Panc1 (cell line): ENCODE results near the gene KIRREL3. TPM values are rescaled to one million over a fixed set of nuclear protein-coding genes. Genes with fewer than 3 reads are reported as not detected.

ENCODE experiments used
- ATAC-seq: fragments of 200-7000 bp; cut with Tn5 transposase; 2 replicates; pipeline ENCODE4 v1.9.1; 2020; ENCODE audit warnings: mild to moderate bottlenecking, moderate library complexity
- BruUV-seq: library from RNA; stranded (reverse); fragments of 400-500 nt; replicated peaks from 2 replicates; lab custom pipeline; 2021; lab: Mats Ljungman, UMichigan
- CTCF ChIA-PET: fragments of 300-600 bp; sonication (Branson Sonifier 250); formaldehyde crosslinking; loops from one replicate; lab custom pipeline; 2022; ENCODE audit warnings: antibody characterized with exemption; lab: Charles Lee
- POLR2A ChIA-PET: fragments of 300-600 bp; sonication (Branson Sonifier 250); formaldehyde crosslinking; loops from one replicate; lab custom pipeline; 2022; ENCODE audit warnings: antibody characterized with exemption; lab: Charles Lee
- DNase-seq: peaks from one replicate; pipeline ENCODE4 v3.0.0-alpha.2; 2010; ENCODE audit warnings: low read depth, low spot score
- H3K27ac ChIP-seq: 2 replicates; pipeline ENCODE4 v1.5.1; 2011; ENCODE audit warnings: mild to moderate bottlenecking, low read length, inconsistent platforms
- H3K27me3 ChIP-seq: fragments of 200-500 bp; sonication (Bioruptor generic); 2 replicates; pipeline ENCODE4 v1.6.0; 2014; ENCODE audit warnings: low read length, inconsistent platforms; ENCODE audit not compliant: control insufficient read depth, insufficient read depth
- H3K36me3 ChIP-seq: fragments of 200-500 bp; sonication (Bioruptor generic); 2 replicates; pipeline ENCODE4 v1.5.1; 2014; ENCODE audit warnings: inconsistent platforms, mild to moderate bottlenecking, low read length, moderate library complexity; ENCODE audit not compliant: control insufficient read depth, insufficient read depth
- H3K4me1 ChIP-seq: 2 replicates; pipeline ENCODE4 v1.5.1; 2011; ENCODE audit warnings: inconsistent platforms, mild to moderate bottlenecking, low read length, moderate library complexity; ENCODE audit not compliant: control insufficient read depth, insufficient read depth
- H3K4me3 ChIP-seq, 2 experiments: 2 replicates each; pipeline ENCODE4 v1.5.1; 2011 to 2012; ENCODE audit warnings: low read depth in 2 of 2, low read length in 2 of 2, mild to moderate bottlenecking in 2 of 2, inconsistent platforms in 1 of 2, moderate library complexity in 1 of 2
- H3K9me3 ChIP-seq: fragments of 200-500 bp; sonication (Bioruptor generic); 2 replicates; pipeline ENCODE4 v1.5.1; 2014; ENCODE audit warnings: low read depth, mild to moderate bottlenecking, inconsistent platforms, low read length, moderate library complexity; ENCODE audit not compliant: control insufficient read depth, insufficient read depth
- POLR2AphosphoS5 ChIP-seq: IDR thresholded peaks from 2 replicates; pipeline ENCODE4 v1.6.1; 2012; ENCODE audit warnings: mild to moderate bottlenecking, low read depth, low read length, moderate library complexity
- SIN3A ChIP-seq: IDR thresholded peaks from 2 replicates; pipeline ENCODE4 v1.6.1; 2012; ENCODE audit warnings: low read depth, mild to moderate bottlenecking, low read length, moderate library complexity, borderline replicate concordance; ENCODE audit not compliant: insufficient read depth
- TCF7L2 ChIP-seq: IDR thresholded peaks from 2 replicates; pipeline ENCODE4 v1.6.1; 2011; ENCODE audit warnings: mild to moderate bottlenecking, low read depth, low read length, inconsistent platforms
- in situ Hi-C: cut with HindIII; loops from 2 replicates; pipeline ENCODE4 v1.10.0; 2016; ENCODE audit warnings: low sequenced_read_pairs, low pct_unique_long_range_greater_than_20kb
- intact Hi-C: fragments of 100-400 bp; cut with micrococcal nuclease; formaldehyde crosslinking; loops from one replicate; pipeline ENCODE4 v1.10.0; 2022; ENCODE audit not compliant: unreplicated experiment
- total RNA-seq: library from RNA; stranded (reverse); gene quantifications from one replicate; pipeline ENCODE4 v1.2.1, GENCODE V29; 2021; ENCODE audit not compliant: unreplicated experiment
- TF ChIP-seq, protein P1 (sequence below): fragments of 450-650 bp; IDR thresholded peaks from 2 replicates; pipeline ENCODE4 v1.5.1; 2017; ENCODE audit warnings: mild to moderate bottlenecking
- TF ChIP-seq, protein P2 (sequence below), 2 experiments: IDR thresholded peaks; 2 replicates each; pipeline ENCODE4 v1.6.1; 2011 to 2012; ENCODE audit warnings: low read depth in 2 of 2, control low read depth in 1 of 2, low read length in 1 of 2, mild to moderate bottlenecking in 1 of 2, moderate library complexity in 1 of 2; ENCODE audit not compliant: insufficient read depth in 1 of 2

Gene KIRREL3
- total RNA-seq, 1 experiment from 2014 or later: 0.36 TPM

DNA sequence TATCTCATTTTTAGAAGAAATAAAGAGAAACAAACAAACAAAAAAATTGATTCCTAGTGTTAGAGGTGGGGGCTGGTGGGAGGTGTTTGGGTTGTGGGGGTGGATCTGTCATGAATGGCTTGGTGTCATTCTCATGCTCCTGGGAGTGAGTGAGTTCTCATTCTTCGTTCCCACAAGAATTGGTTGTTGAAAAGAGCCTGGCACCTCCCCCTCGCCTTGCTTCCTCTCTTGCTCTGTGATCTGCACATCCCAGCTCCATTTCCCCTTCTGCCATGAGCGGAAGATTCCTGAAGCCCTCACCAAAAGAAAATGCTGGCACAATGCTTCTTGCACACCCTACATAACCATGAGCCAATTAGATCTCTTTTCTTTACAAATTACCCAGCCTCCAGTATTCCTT, 367.2 kb downstream of the KIRREL3 start:
- no TSS peak for BruUV-seq
- ChIA-PET CTCF (no interaction called here), POLR2A (no interaction called here)
- ATAC-seq (no peak), DNase-seq (no peak)
- no peak overlapping the region for H3K4me3 ChIP-seq
- TF ChIP-seq POLR2AphosphoS5 (no peak), SIN3A (no peak), TCF7L2 (no peak)
- TF ChIP-seq, protein P1, sequence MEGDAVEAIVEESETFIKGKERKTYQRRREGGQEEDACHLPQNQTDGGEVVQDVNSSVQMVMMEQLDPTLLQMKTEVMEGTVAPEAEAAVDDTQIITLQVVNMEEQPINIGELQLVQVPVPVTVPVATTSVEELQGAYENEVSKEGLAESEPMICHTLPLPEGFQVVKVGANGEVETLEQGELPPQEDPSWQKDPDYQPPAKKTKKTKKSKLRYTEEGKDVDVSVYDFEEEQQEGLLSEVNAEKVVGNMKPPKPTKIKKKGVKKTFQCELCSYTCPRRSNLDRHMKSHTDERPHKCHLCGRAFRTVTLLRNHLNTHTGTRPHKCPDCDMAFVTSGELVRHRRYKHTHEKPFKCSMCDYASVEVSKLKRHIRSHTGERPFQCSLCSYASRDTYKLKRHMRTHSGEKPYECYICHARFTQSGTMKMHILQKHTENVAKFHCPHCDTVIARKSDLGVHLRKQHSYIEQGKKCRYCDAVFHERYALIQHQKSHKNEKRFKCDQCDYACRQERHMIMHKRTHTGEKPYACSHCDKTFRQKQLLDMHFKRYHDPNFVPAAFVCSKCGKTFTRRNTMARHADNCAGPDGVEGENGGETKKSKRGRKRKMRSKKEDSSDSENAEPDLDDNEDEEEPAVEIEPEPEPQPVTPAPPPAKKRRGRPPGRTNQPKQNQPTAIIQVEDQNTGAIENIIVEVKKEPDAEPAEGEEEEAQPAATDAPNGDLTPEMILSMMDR: no peak
- TF ChIP-seq, protein P2, sequence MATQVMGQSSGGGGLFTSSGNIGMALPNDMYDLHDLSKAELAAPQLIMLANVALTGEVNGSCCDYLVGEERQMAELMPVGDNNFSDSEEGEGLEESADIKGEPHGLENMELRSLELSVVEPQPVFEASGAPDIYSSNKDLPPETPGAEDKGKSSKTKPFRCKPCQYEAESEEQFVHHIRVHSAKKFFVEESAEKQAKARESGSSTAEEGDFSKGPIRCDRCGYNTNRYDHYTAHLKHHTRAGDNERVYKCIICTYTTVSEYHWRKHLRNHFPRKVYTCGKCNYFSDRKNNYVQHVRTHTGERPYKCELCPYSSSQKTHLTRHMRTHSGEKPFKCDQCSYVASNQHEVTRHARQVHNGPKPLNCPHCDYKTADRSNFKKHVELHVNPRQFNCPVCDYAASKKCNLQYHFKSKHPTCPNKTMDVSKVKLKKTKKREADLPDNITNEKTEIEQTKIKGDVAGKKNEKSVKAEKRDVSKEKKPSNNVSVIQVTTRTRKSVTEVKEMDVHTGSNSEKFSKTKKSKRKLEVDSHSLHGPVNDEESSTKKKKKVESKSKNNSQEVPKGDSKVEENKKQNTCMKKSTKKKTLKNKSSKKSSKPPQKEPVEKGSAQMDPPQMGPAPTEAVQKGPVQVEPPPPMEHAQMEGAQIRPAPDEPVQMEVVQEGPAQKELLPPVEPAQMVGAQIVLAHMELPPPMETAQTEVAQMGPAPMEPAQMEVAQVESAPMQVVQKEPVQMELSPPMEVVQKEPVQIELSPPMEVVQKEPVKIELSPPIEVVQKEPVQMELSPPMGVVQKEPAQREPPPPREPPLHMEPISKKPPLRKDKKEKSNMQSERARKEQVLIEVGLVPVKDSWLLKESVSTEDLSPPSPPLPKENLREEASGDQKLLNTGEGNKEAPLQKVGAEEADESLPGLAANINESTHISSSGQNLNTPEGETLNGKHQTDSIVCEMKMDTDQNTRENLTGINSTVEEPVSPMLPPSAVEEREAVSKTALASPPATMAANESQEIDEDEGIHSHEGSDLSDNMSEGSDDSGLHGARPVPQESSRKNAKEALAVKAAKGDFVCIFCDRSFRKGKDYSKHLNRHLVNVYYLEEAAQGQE (IDR thresholded peaks at IDR 0.05; ENCODE audit: insufficient read depth in 1 of 2, low read depth in 2 of 2, low read length in 1 of 2): no peak
- peaks cover 19% of the 10 kb centered on the region for H3K27me3 ChIP-seq
- intact Hi-C loops: no loop called here
- H3K36me3 ChIP-seq: no peaks in the 10 kb centered on the region
- no peaks in the 10 kb centered on the region for H3K9me3 ChIP-seq
- H3K27ac ChIP-seq: no peak overlapping the region
- H3K4me1 ChIP-seq: no peaks in the 10 kb centered on the region
- in situ Hi-C loops: no loop called here

DNA sequence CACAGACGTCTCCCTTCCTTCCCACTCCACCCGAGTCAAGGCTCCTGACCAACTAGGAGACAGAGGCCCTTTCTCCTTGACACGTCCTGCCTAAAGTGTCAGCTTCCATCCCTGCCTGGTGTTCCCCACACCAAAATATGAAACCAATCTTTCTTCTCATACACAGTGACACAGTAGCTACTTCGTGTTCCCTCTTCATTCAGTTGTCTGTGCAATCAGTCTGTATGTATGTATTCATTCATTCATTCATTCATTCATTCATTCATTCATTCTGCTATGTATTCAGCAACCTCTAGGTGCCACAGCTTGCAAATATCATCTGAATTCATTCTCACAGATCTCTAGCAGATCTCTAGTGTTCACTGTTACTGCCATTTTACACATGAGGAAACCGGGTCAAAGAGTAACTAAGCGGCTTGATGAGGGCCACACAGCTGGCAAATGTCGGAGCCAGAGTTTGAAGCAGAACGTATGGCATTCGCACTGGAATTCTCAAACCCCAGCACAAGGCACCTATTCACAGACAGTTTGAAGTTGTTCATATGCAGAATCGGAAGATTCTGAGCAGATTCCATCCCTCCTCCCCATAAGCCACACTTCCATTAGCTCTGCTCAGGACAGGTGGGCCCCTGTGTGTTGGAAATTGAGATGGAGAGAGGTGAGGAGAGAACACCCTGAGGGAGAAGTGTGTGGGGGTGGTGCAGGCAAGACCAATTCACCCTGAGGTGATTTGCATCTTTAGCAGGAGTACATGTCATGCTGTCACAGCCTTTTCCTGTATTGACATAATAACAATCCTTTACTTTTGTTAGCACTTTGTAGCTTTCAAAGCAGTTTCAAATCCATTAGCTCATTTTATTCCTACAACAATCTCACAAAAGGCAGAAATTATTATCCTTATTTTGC, 369.4 kb downstream of the KIRREL3 start:
- in situ Hi-C loops (no loop called here), intact Hi-C loops (no loop called here)
- no peak for DNase-seq
- H3K27me3 ChIP-seq: peaks cover 15% of the 10 kb centered on the region
- no peaks in the 10 kb centered on the region for H3K9me3 ChIP-seq
- H3K27ac ChIP-seq: no peak overlapping the region
- no peaks in the 10 kb centered on the region for H3K36me3 ChIP-seq
- POLR2A ChIA-PET: no interaction called here
- H3K4me1 ChIP-seq: no peaks in the 10 kb centered on the region
- H3K4me3 ChIP-seq: no peak overlapping the region
- TF ChIP-seq POLR2AphosphoS5 (no peak), SIN3A (no peak), TCF7L2 (no peak)
- TF ChIP-seq, protein P2 (IDR thresholded peaks at IDR 0.05; ENCODE audit: insufficient read depth in 1 of 2, low read depth in 2 of 2, low read length in 1 of 2): no peak
- TF ChIP-seq, protein P1: no peak
- no TSS peak for BruUV-seq
- ATAC-seq: no peak
- CTCF ChIA-PET: no interaction called here
